NCI-H69 (cell line): Measurements from ENCODE around the gene STEAP1B.
A peak's percentile ranks its signal among the peaks of the same experiment; 100 is the strongest.
"Not testable (repeated sequence)": the region's sequence is repeated elsewhere in the genome, so short reads cannot be mapped to it uniquely, and the experiment has no call there.

Experiments
- DNase-seq: peaks from one replicate; lab custom pipeline; 2025; lab: John Stamatoyannopoulos, UW

The STEAP1B gene

GRCh38 chr7:22454446-22454845, 45.5 kb downstream of the STEAP1B start:
- DNase-seq = no peak

- no peak for DNase-seq
Measured at GRCh38 chr7:22452960-22453558, 46.9 kb downstream of the STEAP1B start.

DNA sequence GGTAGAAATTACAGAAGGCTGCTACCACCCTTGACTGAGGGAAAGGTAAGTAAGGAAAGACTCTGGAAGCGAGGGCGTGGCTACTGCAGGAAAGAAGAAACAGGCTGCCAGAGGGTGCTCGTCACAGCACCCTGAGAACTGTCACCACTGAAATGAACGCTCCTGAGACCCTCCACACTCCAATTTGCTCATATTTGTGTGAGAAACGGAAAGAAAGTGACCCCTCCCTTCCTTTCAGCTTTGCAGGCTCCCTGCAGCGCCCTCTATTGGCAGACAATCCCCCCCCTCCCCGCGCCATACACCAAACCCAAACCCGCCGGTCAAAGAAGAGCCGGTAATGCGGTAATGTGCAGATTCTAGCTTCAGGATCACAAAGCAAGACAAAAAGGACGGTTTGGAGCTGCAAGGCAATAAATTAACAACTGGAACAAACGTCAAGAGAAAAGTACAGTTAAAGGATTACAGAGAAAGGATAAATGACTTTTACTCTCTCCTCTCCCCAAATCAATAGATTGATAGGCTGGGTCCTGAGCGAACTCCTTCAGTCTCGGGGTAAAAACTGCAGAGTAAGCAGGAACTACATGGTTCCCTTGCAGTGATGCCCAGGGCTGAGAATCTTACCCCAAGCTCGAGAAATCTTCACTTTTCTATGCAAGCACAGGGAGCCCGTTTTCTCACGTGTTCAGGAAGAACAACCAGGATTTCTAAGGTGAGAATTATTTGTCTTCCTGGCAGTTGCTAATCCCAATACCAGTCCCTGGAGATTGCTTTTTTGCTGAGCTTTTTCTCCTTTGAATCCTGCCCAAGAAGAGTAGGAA, 47.6 kb downstream of the STEAP1B start:
- DNase-seq = peak; percentile 55

DNA sequence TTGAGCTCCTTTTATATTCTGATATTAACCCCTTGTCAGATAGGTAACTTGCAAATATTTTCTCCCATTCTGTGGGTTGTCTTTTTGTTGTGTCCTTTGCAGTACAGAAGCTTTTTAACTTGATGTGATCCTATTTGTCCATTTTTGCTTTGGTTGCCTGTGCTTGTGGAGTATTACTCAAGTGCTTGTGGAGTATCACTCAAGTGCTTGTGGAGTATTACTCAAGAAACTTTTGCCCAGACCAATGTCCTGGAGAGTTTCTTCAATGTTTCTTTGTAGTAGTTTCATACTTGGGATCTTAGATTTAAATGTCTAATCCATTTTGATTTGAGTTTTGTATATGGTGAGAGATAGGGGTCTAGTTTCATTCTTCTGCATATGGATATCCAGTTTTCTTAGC, 50.0 kb downstream of the STEAP1B start:
- DNase-seq = not testable (repeated sequence)

GRCh38 chr7:22447762-22448161, 52.2 kb downstream of the STEAP1B start:
- peak; percentile 53 for DNase-seq

- no peak for DNase-seq
Measured at GRCh38 chr7:22447008-22447407, 53.0 kb downstream of the STEAP1B start.

- DNase-seq = no peak
Measured at GRCh38 chr7:22445853-22446252, 54.1 kb downstream of the STEAP1B start.

DNA sequence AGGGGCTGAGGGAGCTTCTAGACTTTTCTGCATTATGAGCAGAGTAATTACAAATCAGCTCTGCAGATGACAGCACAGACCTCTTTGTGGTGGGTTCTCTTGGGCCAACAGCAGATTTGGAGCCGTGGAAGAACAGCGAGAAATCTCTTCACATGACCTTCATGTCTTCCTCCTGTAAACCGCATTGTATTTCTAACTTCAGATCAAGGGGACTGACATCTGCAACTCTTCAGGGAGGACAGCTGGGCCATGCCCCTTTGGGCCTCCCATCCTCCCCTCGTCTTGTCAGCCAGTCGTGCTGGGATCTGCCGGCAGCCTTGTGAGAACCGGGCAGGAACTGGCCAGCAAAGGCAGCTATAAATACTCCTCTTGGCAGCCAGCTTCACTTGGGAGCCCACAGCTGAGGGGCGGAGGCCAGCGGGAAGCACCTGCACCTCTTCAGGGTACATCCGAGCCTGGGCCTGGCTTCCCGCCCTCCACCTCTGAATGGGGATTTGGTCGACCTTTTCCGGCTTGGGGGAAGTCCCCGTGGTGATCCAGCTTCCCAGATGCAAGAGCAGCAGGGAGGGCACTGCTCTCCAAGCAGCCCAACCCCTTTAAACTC, 54.7 kb downstream of the STEAP1B start:
- DNase-seq = peak; percentile 16

DNA sequence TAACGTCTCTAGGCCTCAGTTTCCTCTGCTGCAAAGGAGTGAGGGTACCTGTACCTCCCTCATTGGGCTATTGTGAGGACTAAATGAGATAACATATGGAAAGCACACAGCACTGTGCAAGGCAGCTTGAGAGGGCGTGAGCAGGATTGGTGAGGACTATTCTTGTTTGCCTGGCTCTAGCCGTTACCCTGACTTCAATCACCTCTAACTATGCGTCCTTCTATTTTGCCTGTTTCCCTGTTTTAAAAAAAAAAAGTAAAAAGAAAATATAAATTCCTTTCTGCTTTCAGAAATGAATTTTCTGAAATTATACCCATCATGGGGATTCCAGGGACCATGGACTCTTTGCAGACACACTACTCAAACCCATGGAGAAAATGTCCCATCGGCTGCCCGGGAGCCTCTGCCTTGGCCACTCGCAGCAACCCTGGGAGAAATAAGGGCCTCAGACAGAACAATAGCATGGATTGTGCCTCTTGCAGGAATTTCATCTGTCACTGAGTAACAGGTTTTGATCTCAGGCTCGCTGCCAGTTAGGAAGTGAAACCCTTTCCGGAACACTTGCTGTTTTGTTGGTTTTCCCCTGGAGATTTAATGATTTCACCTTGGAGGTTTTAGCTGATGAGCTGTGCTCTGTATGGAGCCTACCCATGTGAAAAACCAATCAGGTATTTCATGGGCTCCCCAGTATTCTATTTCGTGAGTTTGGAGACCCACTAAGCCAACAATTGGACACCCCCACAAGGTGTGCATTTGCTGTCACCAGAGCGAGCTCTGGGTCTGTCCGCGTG, 55.6 kb downstream of the STEAP1B start:
- DNase-seq = peak; percentile 57

DNA sequence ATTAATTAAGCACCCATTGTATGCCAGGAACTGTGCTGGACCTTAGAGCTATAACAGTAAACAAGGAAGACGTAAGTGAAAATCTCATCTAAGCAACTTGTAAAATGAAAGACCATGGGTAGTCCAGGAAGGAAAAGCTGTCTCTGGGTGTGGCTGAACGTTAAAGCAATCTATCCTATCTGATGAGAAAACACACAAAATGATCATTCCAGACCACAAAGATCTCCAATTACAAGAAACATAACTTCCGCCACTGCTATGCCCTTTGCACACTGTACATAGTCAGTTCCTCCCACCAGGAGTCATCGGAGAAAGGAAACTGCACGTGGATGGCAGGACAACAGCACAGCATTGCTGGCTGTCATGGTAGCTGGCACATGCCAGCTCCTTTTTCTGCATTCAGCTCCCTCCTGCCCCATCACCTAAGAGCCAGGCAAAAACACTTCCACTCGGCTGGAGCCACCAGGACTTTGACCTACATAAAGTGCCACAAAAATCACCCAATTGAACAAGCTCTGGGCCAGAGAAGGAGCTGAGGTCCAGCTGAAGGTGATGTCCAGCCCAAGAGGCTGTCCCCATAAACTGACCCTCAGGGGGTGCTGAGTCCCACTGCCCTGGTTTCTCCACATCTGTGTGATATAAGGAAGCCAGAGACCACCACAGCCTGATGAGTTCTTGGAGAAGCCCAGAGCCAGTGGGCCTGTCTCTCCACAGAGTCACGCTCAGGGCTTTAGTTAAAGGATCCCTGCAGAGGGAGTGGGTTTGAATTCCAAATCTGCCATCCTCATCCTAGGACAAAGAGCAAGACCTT, 56.4 kb downstream of the STEAP1B start:
- DNase-seq = peak; percentile 33

GRCh38 chr7:22442882-22443369, 57.1 kb downstream of the STEAP1B start:
- DNase-seq = peak; percentile 69

GRCh38 chr7:22442187-22442881, 57.7 kb downstream of the STEAP1B start:
- peak; percentile 78 for DNase-seq

- peak; percentile 32 for DNase-seq
Measured at GRCh38 chr7:22441157-22441556, 58.8 kb downstream of the STEAP1B start.

DNA sequence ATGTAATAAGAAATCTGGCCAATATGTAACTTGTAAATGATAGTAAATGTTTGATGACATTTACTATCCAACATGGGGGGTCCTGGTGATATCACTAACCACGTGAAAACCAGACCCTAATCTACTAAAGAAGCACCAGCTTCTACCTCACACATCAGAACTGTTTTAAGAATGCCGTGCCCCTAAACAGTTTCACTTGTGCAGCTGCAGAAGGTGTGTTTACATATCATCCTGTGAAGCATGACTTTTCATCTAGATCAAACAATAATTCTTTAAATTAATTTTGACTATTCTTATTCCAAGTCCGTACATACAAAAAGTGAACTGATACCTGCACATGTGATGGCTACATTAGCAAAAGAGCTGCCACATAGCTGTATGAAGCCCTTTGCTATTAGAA, 61.0 kb downstream of the STEAP1B start:
- no peak for DNase-seq

DNA sequence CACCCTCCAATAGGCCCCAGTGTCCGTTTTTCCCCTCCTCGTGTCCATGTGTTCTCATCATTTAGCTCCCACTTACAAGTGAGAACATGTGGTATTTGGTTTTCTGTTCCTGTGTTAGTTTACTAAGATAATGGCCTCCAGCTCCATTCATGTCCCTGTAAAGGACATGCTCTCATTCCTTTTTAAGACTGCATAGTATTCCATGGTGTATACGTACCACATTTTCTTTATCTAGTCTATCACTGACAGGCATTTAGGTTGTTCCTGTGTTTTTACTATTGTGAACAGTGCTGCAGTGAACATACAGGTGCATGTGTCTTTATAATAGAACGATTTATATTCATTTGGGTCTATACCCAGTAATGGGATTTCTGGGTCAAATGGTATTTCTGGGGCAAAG, 63.4 kb downstream of the STEAP1B start:
- not testable (repeated sequence) for DNase-seq

DNA sequence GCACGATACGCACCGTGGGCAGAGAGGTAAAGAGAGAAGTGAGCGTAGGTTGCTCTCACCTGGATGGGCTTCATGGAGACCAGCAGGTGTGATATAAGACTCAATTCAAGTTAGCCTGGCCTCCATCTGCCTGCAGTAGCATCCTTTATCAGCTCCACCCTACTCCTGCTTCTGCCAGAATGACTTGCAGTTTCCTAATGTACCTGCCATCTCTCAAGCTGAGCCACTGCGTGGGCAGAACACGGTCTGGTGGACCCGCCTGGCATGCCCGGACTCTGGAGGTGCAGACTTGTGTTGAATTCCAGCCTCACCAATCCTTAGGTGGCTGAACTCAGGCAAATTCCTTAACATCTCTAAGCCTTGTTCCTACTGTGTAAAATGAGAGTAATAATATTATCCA, 64.3 kb downstream of the STEAP1B start:
- DNase-seq = peak; percentile 46

GRCh38 chr7:22435105-22435504, 64.9 kb downstream of the STEAP1B start:
- DNase-seq = peak; percentile 73

- peak; percentile 97 for DNase-seq
Measured at GRCh38 chr7:22433710-22434460, 66.1 kb downstream of the STEAP1B start.

GRCh38 chr7:22433165-22433700, 66.8 kb downstream of the STEAP1B start:
- DNase-seq = peak; percentile 34
